Transverse colon (tissue), 3 donors: ENCODE measurements around the gene GAB2.

Experiments used
- CTCF ChIP-seq, 5 experiments: fragments of 200-600 bp in 3 of 5; fragments of 450-650 bp in 2 of 5; sonication (generic) in 3 of 5; IDR thresholded peaks; 1 replicate in 2 of 5; 2 replicates in 3 of 5; pipeline ENCODE4 v1.5.1; 2016 to 2017; ENCODE audit warnings: antibody characterized with exemption in 5 of 5, inconsistent platforms in 3 of 5, mild to moderate bottlenecking in 2 of 5, moderate library complexity in 1 of 5
- EP300 ChIP-seq: sonication (generic); formaldehyde crosslinking; IDR thresholded peaks from one replicate; pipeline ENCODE4 v1.6.1; 2017; ENCODE audit warnings: antibody characterized with exemption, low read depth
- POLR2A ChIP-seq: fragments of 450-650 bp; IDR thresholded peaks from one replicate; pipeline ENCODE4 v1.6.1; 2016; ENCODE audit warnings: antibody characterized with exemption, mild to moderate bottlenecking, moderate library complexity

DNA sequence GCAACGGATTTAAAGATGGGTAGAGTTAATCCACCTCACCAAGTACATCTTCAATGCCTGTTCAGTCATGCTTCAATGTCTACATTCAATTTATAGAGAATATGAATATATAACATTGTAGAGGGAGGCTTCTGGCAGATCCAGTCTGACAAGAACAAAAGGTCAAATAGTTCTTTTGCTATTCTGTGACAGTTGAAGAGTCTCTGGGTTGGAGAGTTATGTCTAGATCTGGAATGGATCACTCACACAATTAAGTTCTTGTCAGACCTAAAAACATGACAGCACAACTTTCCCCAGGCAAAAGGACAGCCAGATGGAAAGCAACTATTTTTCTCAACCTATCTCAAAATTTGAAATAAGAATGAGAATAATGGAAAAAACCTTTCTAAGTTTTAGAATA is 15.3 kb upstream of the GAB2 start:
- TF ChIP-seq POLR2A (no peak), CTCF (IDR thresholded peaks at IDR 0.05) (no peak), EP300 (no peak)
